HG03060 (cell line): ENCODE data around the gene ZBTB44.

Experiments
- ATAC-seq: cut with Tn5 transposase; IDR thresholded peaks from one replicate; pipeline ENCODE4 v1.9.1; 2021; ENCODE audit warnings: low read depth, moderate number of reproducible peaks; ENCODE audit not compliant: unreplicated experiment

The ZBTB44 gene

GRCh38 chr11:130216591-130217132, 98.1 kb downstream of the ZBTB44 start:
- ATAC-seq: no peak

- ATAC-seq: no peak
These were observed 98.5 kb downstream of the ZBTB44 start for GRCh38 chr11:130216221-130216550.

- ATAC-seq: no peak
These were observed 99.0 kb downstream of the ZBTB44 start for GRCh38 chr11:130215531-130216220.

GRCh38 chr11:130214861-130215530, 99.7 kb downstream of the ZBTB44 start:
- ATAC-seq: no peak

GRCh38 chr11:130213979-130214281, 100.8 kb downstream of the ZBTB44 start:
- no peak for ATAC-seq

GRCh38 chr11:130213143-130213978, 101.4 kb downstream of the ZBTB44 start:
- no peak for ATAC-seq

- ATAC-seq: no peak
These were observed 102.2 kb downstream of the ZBTB44 start for GRCh38 chr11:130212431-130212961.

GRCh38 chr11:130211781-130212401, 102.8 kb downstream of the ZBTB44 start:
- ATAC-seq: no peak

- ATAC-seq: no peak
These were observed 103.6 kb downstream of the ZBTB44 start for GRCh38 chr11:130211144-130211543.

GRCh38 chr11:130209954-130210854, 104.5 kb downstream of the ZBTB44 start:
- ATAC-seq: no peak

GRCh38 chr11:130209128-130209932, 105.4 kb downstream of the ZBTB44 start:
- ATAC-seq: no peak

- ATAC-seq: no peak
These were observed 106.2 kb downstream of the ZBTB44 start for GRCh38 chr11:130208241-130209127.

GRCh38 chr11:130206141-130206540, 108.6 kb downstream of the ZBTB44 start:
- ATAC-seq: no peak

- no peak for ATAC-seq
These were observed 110.0 kb downstream of the ZBTB44 start for GRCh38 chr11:130204703-130205095.

GRCh38 chr11:130203766-130204702, 110.7 kb downstream of the ZBTB44 start:
- ATAC-seq: no peak

GRCh38 chr11:130202818-130203689, 111.7 kb downstream of the ZBTB44 start:
- ATAC-seq: no peak
